ENCODE measurements around the gene LSM5. TPM values are rescaled to one million over a fixed set of nuclear protein-coding genes. Genes with fewer than 3 reads are reported as not detected.

Gene LSM5
- total RNA-seq, 2 donors from 2014 or later, result 42.7 to 64.3 TPM

- Histone ChIP-seq H3K4me3 (no peak overlapping the region), H3K9me3 (no peaks in the 10 kb centered on the region), H3K4me1 (no peaks in the 10 kb centered on the region), H3K27ac (no peak overlapping the region), H3K36me3 (no peaks in the 10 kb centered on the region), H3K9ac (ENCODE audit: low read depth in 2 of 2, low read length in 2 of 2) (no peak overlapping the region), H3K27me3 (no peaks in the 10 kb centered on the region)
- TF ChIP-seq CTCF (IDR thresholded peaks at IDR 0.05), result no peak
- intact Hi-C loops (cut with DNase I), result no loop called here
- DNase-seq, result no peak
These were observed 35.7 kb upstream of the LSM5 start for GRCh38 chr7:32525839-32526238.

GRCh38 chr7:32524631-32525030, 34.5 kb upstream of the LSM5 start:
- intact Hi-C loops (cut with DNase I), result no loop called here
- H3K9me3 ChIP-seq, result no peaks in the 10 kb centered on the region
- no peak for TF ChIP-seq CTCF (IDR thresholded peaks at IDR 0.05)

DNA sequence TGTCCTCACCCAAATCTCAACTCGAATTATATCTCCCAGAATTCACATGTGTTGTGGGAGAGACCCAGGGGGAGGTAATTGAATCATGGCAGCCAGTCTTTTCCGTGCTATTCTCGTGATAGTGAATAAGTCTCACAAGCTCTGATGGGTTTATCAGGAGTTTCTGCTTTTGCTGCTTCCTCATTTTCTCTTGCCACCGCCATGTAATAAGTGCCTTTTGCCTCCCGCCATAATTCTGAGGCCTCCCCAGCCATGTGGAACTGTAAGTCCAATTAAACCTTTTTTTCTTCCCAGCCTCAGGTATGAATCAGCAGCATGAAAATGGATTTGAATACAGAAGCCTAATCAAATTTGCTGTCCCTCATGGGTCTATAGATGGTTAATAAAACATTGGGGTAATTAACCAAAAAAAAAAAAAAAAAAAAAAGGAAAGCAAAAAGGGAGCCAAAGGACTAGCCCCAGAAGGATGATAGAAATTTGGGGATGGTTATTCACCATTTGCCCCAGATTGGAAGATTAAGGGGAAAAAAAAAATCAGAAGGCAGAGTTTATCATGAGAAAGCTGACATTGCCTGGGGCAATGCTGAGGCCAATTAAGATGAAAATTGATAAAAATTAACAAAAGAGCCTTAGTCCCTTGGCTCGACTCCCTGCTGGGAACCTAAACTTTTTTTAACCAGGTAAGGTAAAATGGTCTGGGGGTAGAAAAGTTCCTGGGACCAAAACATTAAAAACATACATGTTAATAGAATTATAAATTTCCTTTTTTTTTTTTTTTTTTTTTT, 32.8 kb upstream of the LSM5 start:
- intact Hi-C loops (cut with DNase I), result no loop called here

More at GRCh38 chr7:32524631-32525030, 34.5 kb upstream of the LSM5 start:
- Histone ChIP-seq H3K27me3 (no peaks in the 10 kb centered on the region), H3K9ac (ENCODE audit: low read depth in 2 of 2, low read length in 2 of 2) (no peak overlapping the region), H3K4me3 (no peak overlapping the region), H3K27ac (no peak overlapping the region), H3K36me3 (no peaks in the 10 kb centered on the region), H3K4me1 (no peaks in the 10 kb centered on the region)
- DNase-seq, result no peak

GRCh38 chr7:32519763-32520162, 29.6 kb upstream of the LSM5 start:
- no peaks in the 10 kb centered on the region for H3K4me1 ChIP-seq
- no peak overlapping the region for H3K4me3 ChIP-seq
- intact Hi-C loops (cut with DNase I), result no loop called here
- no peak overlapping the region for H3K27ac ChIP-seq
- no peaks in the 10 kb centered on the region for H3K27me3 ChIP-seq
- TF ChIP-seq CTCF (IDR thresholded peaks at IDR 0.05), result no peak
- no peaks in the 10 kb centered on the region for H3K9me3 ChIP-seq
- no peak overlapping the region for H3K9ac ChIP-seq (ENCODE audit: low read depth in 2 of 2, low read length in 2 of 2)
- no peak for DNase-seq
- H3K36me3 ChIP-seq, result no peaks in the 10 kb centered on the region

More for the DNA sequence above, 32.8 kb upstream of the LSM5 start:
- DNase-seq, result no peak
- no peaks in the 10 kb centered on the region for H3K36me3 ChIP-seq
- H3K9ac ChIP-seq (ENCODE audit: low read depth in 2 of 2, low read length in 2 of 2), result no peak overlapping the region
- H3K27me3 ChIP-seq, result no peaks in the 10 kb centered on the region
- no peak overlapping the region for H3K27ac ChIP-seq
- H3K9me3 ChIP-seq, result no peaks in the 10 kb centered on the region
- no peak for TF ChIP-seq CTCF (IDR thresholded peaks at IDR 0.05)
- no peak overlapping the region for H3K4me3 ChIP-seq
- H3K4me1 ChIP-seq, result no peaks in the 10 kb centered on the region

DNA sequence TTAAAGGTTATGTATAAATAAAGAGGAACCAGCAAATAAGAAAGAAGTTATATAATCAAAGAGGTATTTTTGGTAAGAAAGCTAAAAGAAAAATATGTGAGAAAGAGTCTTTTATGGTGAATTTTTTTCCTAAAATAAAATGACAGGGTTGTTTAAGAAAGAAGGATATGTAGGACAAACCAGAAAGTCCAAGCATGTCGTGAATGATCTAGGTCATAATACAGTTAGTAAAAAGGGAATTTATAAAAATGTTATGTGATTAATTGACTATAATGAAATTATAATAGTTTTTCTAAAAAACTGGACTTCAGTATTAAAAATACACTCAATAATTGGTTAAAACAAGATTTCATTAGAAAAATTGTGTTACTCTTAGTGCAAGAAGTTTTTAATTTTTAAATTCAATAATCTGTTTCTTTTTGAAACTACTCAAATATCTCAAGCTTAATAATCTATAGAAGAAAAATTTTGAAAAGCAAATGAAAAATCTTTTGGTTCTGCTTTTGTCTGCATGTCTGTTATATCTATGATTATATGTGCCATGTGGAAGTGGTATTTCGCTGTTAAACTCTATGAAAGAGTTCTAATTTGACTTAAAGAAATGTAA, 28.5 kb upstream of the LSM5 start:
- Histone ChIP-seq H3K27me3 (no peaks in the 10 kb centered on the region), H3K9me3 (no peaks in the 10 kb centered on the region), H3K27ac (no peak overlapping the region), H3K4me3 (no peak overlapping the region), H3K9ac (ENCODE audit: low read depth in 2 of 2, low read length in 2 of 2) (no peak overlapping the region), H3K4me1 (no peaks in the 10 kb centered on the region), H3K36me3 (no peaks in the 10 kb centered on the region)
- intact Hi-C loops (cut with DNase I), result no loop called here
- DNase-seq, result no peak
- TF ChIP-seq CTCF (IDR thresholded peaks at IDR 0.05), result no peak

Data from colonic mucosa (tissue), 4 donors.